Peyer's patch (tissue), 4 donors: ENCODE data around the gene ATG7.

Source experiments
- CTCF ChIP-seq, 6 experiments: fragments of 450-650 bp in 4 of 6; fragments of 200-600 bp in 2 of 6; sonication (generic) in 1 of 6; IDR thresholded peaks; one replicate each; pipeline ENCODE4 v1.5.1; 2017 to 2019; ENCODE audit warnings: antibody characterized with exemption in 6 of 6, mild to moderate bottlenecking in 3 of 6, moderate library complexity in 1 of 6
- POLR2A ChIP-seq, 2 donors: fragments of 450-650 bp; IDR thresholded peaks; one replicate each; pipeline ENCODE4 v1.5.1; 2017; ENCODE audit warnings: antibody characterized with exemption in 2 of 2, mild to moderate bottlenecking in 2 of 2, moderate library complexity in 2 of 2

DNA sequence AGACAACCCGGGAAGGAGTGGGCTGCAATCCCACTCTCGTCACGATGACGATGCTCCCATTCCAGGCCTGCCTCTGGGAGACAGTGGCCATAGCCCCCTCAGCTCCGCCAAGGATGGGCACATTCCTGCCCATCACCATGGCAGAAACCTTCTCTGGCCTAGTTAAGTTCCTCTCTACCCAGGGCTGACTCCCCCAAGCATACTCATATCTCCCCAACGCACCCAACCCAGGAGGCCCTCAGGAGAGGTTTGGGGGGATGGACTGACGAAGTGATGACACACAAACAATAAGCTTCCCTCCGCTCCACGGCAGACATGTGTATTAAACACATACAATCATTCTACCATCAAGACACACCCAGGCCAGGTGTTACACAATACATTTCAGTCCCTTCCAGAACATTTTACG, 311.4 kb downstream of the ATG7 start:
- TF ChIP-seq CTCF (IDR thresholded peaks at IDR 0.05) (no peak), POLR2A (IDR thresholded peaks at IDR 0.05) (no peak)
